Neural cell (in vitro differentiated cells): ENCODE data around the gene UGT3A1. TPM values are rescaled to one million over a fixed set of nuclear protein-coding genes. Genes with fewer than 3 reads are reported as not detected.

Experiments used
- H2AFZ ChIP-seq: fragments of 200-600, 300-800 bp; sonication (generic), shearing (Covaris generic); 2 replicates; pipeline ENCODE4 v1.6.0; 2014; ENCODE audit warnings: low read depth, mild to moderate bottlenecking, antibody characterized with exemption, low read length, moderate library complexity
- H3F3A ChIP-seq: fragments of 200-600 bp; shearing (Covaris generic); 2 replicates; pipeline ENCODE4 v1.6.1; 2016; ENCODE audit warnings: mild to moderate bottlenecking, moderate library complexity, mixed read lengths, antibody characterized with exemption, low read length; ENCODE audit not compliant: insufficient read depth, poor library complexity, severe bottlenecking
- H3K27ac ChIP-seq: fragments of 200-600, 300-800 bp; sonication (generic), shearing (Covaris generic); 2 replicates; pipeline ENCODE4 v1.5.1; 2014; ENCODE audit warnings: mild to moderate bottlenecking, low read length, moderate library complexity
- H3K27me3 ChIP-seq: fragments of 300-800, 200-600 bp; sonication (generic), shearing (Covaris generic); 2 replicates; pipeline ENCODE4 v1.6.0; 2014; ENCODE audit warnings: mild to moderate bottlenecking, low read depth, low read length, moderate library complexity; ENCODE audit not compliant: insufficient read depth
- H3K36me3 ChIP-seq: fragments of 300-800, 200-600 bp; sonication (generic), shearing (Covaris generic); 2 replicates; pipeline ENCODE4 v1.5.1; 2014; ENCODE audit warnings: mild to moderate bottlenecking, antibody characterized with exemption, low read length, moderate library complexity; ENCODE audit not compliant: insufficient read depth
- H3K4me2 ChIP-seq: fragments of 300-800, 200-600 bp; sonication (generic), shearing (Covaris generic); 2 replicates; pipeline ENCODE4 v1.6.0; 2014; ENCODE audit warnings: mild to moderate bottlenecking, low read length
- H3K4me3 ChIP-seq: fragments of 300-800, 200-600 bp; sonication (generic), shearing (Covaris generic); 2 replicates; pipeline ENCODE4 v1.5.1; 2014; ENCODE audit warnings: mild to moderate bottlenecking, low read length, moderate library complexity
- H3K79me2 ChIP-seq: fragments of 200-600 bp; shearing (Covaris generic); replicated peaks from 2 replicates; pipeline ENCODE4 v1.6.0; 2014; ENCODE audit warnings: mild to moderate bottlenecking, low read length, moderate library complexity; ENCODE audit not compliant: insufficient read depth
- H3K9ac ChIP-seq: fragments of 300-800, 200-600 bp; sonication (generic), shearing (Covaris generic); 2 replicates; pipeline ENCODE4 v1.6.1; 2016; ENCODE audit warnings: mild to moderate bottlenecking, low read length, mixed read lengths
- H3K9me2 ChIP-seq: fragments of 200-600 bp; shearing (Covaris generic); 2 replicates; pipeline ENCODE4 v1.6.1; 2016; ENCODE audit warnings: mild to moderate bottlenecking, low read length, mixed read lengths; ENCODE audit not compliant: insufficient read depth
- H3K9me3 ChIP-seq: fragments of 200-600, 300-800 bp; sonication (generic), shearing (Covaris generic); 2 replicates; pipeline ENCODE4 v1.6.1; 2016; ENCODE audit warnings: mild to moderate bottlenecking, mixed run types, low read length, moderate library complexity, mixed read lengths
- H4K20me1 ChIP-seq: fragments of 200-600 bp; shearing (Covaris generic); 2 replicates; pipeline ENCODE4 v1.6.1; 2016; ENCODE audit warnings: mild to moderate bottlenecking, mixed run types; ENCODE audit not compliant: insufficient read depth
- EP300 ChIP-seq: fragments of 450-650 bp; conservative IDR thresholded peaks from 2 replicates; pipeline ENCODE4 v1.6.1; 2014; ENCODE audit warnings: antibody characterized with exemption, mild to moderate bottlenecking, moderate library complexity; ENCODE audit not compliant: poor library complexity, severe bottlenecking
- EZH2 ChIP-seq: fragments of 200-600, 300-800 bp; shearing (Covaris generic), sonication (generic); IDR thresholded peaks from 2 replicates; pipeline ENCODE4 v1.6.1; 2014; ENCODE audit warnings: antibody characterized with exemption, low read length, borderline replicate concordance, mild to moderate bottlenecking; ENCODE audit not compliant: insufficient read depth, poor library complexity, severe bottlenecking
- MXI1 ChIP-seq: fragments of 450-650 bp; conservative IDR thresholded peaks from 2 replicates; pipeline ENCODE4 v1.6.1; 2014; ENCODE audit warnings: antibody characterized with exemption, mild to moderate bottlenecking; ENCODE audit not compliant: poor library complexity, severe bottlenecking
- POLR2AphosphoS5 ChIP-seq: IDR thresholded peaks from 2 replicates; pipeline ENCODE4 v1.6.1; 2012
- RAD21 ChIP-seq: fragments of 450-650 bp; conservative IDR thresholded peaks from 2 replicates; pipeline ENCODE4 v1.6.1; 2014; ENCODE audit warnings: antibody characterized with exemption, mild to moderate bottlenecking, moderate library complexity
- SMC3 ChIP-seq: fragments of 450-650 bp; conservative IDR thresholded peaks from 2 replicates; pipeline ENCODE4 v1.6.1; 2014; ENCODE audit warnings: antibody characterized with exemption, mild to moderate bottlenecking, moderate library complexity; ENCODE audit not compliant: poor library complexity
- TAF1 ChIP-seq: IDR thresholded peaks from 2 replicates; pipeline ENCODE4 v1.6.1; 2012; ENCODE audit warnings: low read depth
- polyA minus RNA-seq: library from RNA; depleted of rRNA, polyadenylated mRNA; stranded (reverse); fragments of >200 nt; gene quantifications from 2 replicates; pipeline ENCODE4 v1.2.3, GENCODE V29; 2014
- polyA plus RNA-seq: library from polyadenylated mRNA; depleted of rRNA; stranded (reverse); fragments of >200 nt; gene quantifications from 2 replicates; pipeline ENCODE4 v1.2.3, GENCODE V29; 2014
- TF ChIP-seq, protein P1 (sequence below): IDR thresholded peaks from 2 replicates; pipeline ENCODE4 v1.6.1; 2012; ENCODE audit warnings: borderline replicate concordance
- TF ChIP-seq, protein P2 (sequence below): fragments of 450-650 bp; IDR thresholded peaks from 2 replicates; pipeline ENCODE4 v1.5.1; 2014; ENCODE audit warnings: antibody characterized with exemption, mild to moderate bottlenecking, moderate library complexity; ENCODE audit not compliant: poor library complexity, severe bottlenecking

UGT3A1 gene, protein sequence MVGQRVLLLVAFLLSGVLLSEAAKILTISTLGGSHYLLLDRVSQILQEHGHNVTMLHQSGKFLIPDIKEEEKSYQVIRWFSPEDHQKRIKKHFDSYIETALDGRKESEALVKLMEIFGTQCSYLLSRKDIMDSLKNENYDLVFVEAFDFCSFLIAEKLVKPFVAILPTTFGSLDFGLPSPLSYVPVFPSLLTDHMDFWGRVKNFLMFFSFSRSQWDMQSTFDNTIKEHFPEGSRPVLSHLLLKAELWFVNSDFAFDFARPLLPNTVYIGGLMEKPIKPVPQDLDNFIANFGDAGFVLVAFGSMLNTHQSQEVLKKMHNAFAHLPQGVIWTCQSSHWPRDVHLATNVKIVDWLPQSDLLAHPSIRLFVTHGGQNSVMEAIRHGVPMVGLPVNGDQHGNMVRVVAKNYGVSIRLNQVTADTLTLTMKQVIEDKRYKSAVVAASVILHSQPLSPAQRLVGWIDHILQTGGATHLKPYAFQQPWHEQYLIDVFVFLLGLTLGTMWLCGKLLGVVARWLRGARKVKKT
- polyA plus RNA-seq = not detected in 2 replicates
- not detected in 2 replicates for polyA minus RNA-seq

DNA sequence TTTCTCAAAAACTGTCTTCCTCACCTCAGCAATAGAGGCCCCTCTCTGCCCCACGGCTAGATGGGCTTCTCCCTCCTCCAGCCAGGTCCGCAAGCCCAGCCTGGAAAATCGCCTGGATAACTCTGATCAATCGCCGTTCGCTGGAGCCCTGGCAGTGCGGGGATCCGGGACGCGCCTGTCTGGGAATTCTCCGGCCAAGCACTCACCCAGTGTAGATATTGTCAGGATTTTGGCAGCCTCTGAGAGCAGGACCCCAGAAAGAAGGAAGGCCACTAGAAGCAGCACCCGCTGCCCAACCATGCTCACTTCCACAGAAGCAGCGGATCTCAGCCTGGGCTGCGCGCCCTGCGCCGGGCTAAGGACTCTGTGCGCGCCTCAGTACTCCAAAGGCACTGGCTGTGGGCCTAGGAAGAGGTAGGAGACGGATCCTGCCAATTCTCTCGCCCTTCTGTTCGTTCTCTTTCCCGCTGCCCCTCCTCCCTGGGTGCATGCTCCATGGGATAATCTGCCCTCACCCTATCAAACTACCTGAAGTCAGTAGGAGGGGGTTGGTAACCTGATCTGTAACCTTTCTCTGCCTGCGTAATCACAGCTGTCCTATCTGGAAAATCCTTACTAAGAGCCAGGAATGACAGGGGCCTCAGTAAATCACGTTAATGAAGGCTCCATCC, at the start of gene UGT3A1:
TSS of gene UGT3A1 (minus strand) at position 450 of the 671 bp plus-strand sequence. CDS start at position 300, 150 bp downstream.
- H3K4me2 ChIP-seq = no peak within 1 kb of the TSS
- no peak within 1 kb of the TSS for H3K27ac ChIP-seq
- H2AFZ ChIP-seq = no peak within 1 kb of the TSS

DNA sequence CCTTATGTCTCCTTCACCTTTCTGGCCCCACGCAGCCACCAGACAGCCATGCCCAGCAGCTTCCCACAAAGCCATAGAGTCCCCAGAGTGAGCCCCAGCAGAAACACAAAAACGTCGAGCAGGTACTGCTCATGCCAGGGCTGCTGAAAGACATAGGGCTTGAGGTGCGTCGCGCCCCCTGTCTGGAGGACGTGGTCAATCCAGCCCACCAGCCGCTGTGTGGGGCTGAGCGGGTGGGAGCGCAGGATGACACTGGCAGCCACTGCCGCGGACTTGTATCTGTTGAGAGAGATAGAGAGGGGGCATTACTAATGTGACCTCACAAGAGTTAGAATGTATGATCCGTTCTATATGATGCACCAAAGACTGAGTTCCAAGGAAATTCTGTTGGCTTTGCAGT, 44.5 kb upstream of the UGT3A1 start:
- Histone ChIP-seq H4K20me1 (no peaks in the 10 kb centered on the region), H3K79me2 (no peaks in the 10 kb centered on the region), H3K36me3 (no peaks in the 10 kb centered on the region), H3K9me2 (no peaks in the 10 kb centered on the region), H3K9ac (no peak overlapping the region), H3F3A (no peaks in the 10 kb centered on the region), H3K27ac (no peak overlapping the region), H3K4me3 (no peak overlapping the region), H3K9me3 (no peaks in the 10 kb centered on the region), H3K27me3 (no peaks in the 10 kb centered on the region), H2AFZ (no peak overlapping the region), H3K4me2 (no peak overlapping the region)
- TF ChIP-seq SMC3 = no peak
- TF ChIP-seq, protein P1, sequence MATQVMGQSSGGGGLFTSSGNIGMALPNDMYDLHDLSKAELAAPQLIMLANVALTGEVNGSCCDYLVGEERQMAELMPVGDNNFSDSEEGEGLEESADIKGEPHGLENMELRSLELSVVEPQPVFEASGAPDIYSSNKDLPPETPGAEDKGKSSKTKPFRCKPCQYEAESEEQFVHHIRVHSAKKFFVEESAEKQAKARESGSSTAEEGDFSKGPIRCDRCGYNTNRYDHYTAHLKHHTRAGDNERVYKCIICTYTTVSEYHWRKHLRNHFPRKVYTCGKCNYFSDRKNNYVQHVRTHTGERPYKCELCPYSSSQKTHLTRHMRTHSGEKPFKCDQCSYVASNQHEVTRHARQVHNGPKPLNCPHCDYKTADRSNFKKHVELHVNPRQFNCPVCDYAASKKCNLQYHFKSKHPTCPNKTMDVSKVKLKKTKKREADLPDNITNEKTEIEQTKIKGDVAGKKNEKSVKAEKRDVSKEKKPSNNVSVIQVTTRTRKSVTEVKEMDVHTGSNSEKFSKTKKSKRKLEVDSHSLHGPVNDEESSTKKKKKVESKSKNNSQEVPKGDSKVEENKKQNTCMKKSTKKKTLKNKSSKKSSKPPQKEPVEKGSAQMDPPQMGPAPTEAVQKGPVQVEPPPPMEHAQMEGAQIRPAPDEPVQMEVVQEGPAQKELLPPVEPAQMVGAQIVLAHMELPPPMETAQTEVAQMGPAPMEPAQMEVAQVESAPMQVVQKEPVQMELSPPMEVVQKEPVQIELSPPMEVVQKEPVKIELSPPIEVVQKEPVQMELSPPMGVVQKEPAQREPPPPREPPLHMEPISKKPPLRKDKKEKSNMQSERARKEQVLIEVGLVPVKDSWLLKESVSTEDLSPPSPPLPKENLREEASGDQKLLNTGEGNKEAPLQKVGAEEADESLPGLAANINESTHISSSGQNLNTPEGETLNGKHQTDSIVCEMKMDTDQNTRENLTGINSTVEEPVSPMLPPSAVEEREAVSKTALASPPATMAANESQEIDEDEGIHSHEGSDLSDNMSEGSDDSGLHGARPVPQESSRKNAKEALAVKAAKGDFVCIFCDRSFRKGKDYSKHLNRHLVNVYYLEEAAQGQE = no peak
- no peak for TF ChIP-seq POLR2AphosphoS5
- TF ChIP-seq EZH2 = no peak
- TF ChIP-seq, protein P2, sequence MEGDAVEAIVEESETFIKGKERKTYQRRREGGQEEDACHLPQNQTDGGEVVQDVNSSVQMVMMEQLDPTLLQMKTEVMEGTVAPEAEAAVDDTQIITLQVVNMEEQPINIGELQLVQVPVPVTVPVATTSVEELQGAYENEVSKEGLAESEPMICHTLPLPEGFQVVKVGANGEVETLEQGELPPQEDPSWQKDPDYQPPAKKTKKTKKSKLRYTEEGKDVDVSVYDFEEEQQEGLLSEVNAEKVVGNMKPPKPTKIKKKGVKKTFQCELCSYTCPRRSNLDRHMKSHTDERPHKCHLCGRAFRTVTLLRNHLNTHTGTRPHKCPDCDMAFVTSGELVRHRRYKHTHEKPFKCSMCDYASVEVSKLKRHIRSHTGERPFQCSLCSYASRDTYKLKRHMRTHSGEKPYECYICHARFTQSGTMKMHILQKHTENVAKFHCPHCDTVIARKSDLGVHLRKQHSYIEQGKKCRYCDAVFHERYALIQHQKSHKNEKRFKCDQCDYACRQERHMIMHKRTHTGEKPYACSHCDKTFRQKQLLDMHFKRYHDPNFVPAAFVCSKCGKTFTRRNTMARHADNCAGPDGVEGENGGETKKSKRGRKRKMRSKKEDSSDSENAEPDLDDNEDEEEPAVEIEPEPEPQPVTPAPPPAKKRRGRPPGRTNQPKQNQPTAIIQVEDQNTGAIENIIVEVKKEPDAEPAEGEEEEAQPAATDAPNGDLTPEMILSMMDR = no peak
- TF ChIP-seq EP300 = no peak
- no peak for TF ChIP-seq RAD21

More for the DNA sequence above, at the start of gene UGT3A1:
- H4K20me1 ChIP-seq = no peaks in the 10 kb centered on the region
- no peak within 1 kb of the TSS for H3K9ac ChIP-seq
- no peaks in the 10 kb centered on the region for H3F3A ChIP-seq
- H3K9me3 ChIP-seq = no peaks in the 10 kb centered on the region
- no peaks in the 10 kb centered on the region for H3K79me2 ChIP-seq
- no peak within 1 kb of the TSS for H3K4me3 ChIP-seq
- H3K9me2 ChIP-seq = no peaks in the 10 kb centered on the region
- H3K36me3 ChIP-seq = no peaks in the 10 kb centered on the region
- TF ChIP-seq POLR2AphosphoS5 (no peak), MXI1 (no peak), TAF1 (no peak), EP300 (no peak), EZH2 (no peak), SMC3 (no peak), RAD21 (no peak)
- TF ChIP-seq, protein P2 = no peak
- TF ChIP-seq, protein P1 = no peak
- peaks cover 6% of the 10 kb centered on the region for H3K27me3 ChIP-seq
